Panc1 (cell line): ENCODE data around the gene RBMS3. TPM values are rescaled to one million over a fixed set of nuclear protein-coding genes. Genes with fewer than 3 reads are reported as not detected.

Experiments used
- ATAC-seq: fragments of 200-7000 bp; cut with Tn5 transposase; 2 replicates; pipeline ENCODE4 v1.9.1; 2020; ENCODE audit warnings: mild to moderate bottlenecking, moderate library complexity
- BruUV-seq: library from RNA; stranded (reverse); fragments of 400-500 nt; replicated peaks from 2 replicates; lab custom pipeline; 2021; lab: Mats Ljungman, UMichigan
- CTCF ChIA-PET: fragments of 300-600 bp; sonication (Branson Sonifier 250); formaldehyde crosslinking; loops from one replicate; lab custom pipeline; 2022; ENCODE audit warnings: antibody characterized with exemption; lab: Charles Lee
- POLR2A ChIA-PET: fragments of 300-600 bp; sonication (Branson Sonifier 250); formaldehyde crosslinking; loops from one replicate; lab custom pipeline; 2022; ENCODE audit warnings: antibody characterized with exemption; lab: Charles Lee
- DNase-seq: peaks from one replicate; pipeline ENCODE4 v3.0.0-alpha.2; 2010; ENCODE audit warnings: low read depth, low spot score
- H3K27ac ChIP-seq: 2 replicates; pipeline ENCODE4 v1.5.1; 2011; ENCODE audit warnings: mild to moderate bottlenecking, low read length, inconsistent platforms
- H3K27me3 ChIP-seq: fragments of 200-500 bp; sonication (Bioruptor generic); 2 replicates; pipeline ENCODE4 v1.6.0; 2014; ENCODE audit warnings: low read length, inconsistent platforms; ENCODE audit not compliant: control insufficient read depth, insufficient read depth
- H3K36me3 ChIP-seq: fragments of 200-500 bp; sonication (Bioruptor generic); 2 replicates; pipeline ENCODE4 v1.5.1; 2014; ENCODE audit warnings: inconsistent platforms, mild to moderate bottlenecking, low read length, moderate library complexity; ENCODE audit not compliant: control insufficient read depth, insufficient read depth
- H3K4me1 ChIP-seq: 2 replicates; pipeline ENCODE4 v1.5.1; 2011; ENCODE audit warnings: inconsistent platforms, mild to moderate bottlenecking, low read length, moderate library complexity; ENCODE audit not compliant: control insufficient read depth, insufficient read depth
- H3K4me3 ChIP-seq, 2 experiments: 2 replicates each; pipeline ENCODE4 v1.5.1; 2011 to 2012; ENCODE audit warnings: low read depth in 2 of 2, low read length in 2 of 2, mild to moderate bottlenecking in 2 of 2, inconsistent platforms in 1 of 2, moderate library complexity in 1 of 2
- H3K9me3 ChIP-seq: fragments of 200-500 bp; sonication (Bioruptor generic); 2 replicates; pipeline ENCODE4 v1.5.1; 2014; ENCODE audit warnings: low read depth, mild to moderate bottlenecking, inconsistent platforms, low read length, moderate library complexity; ENCODE audit not compliant: control insufficient read depth, insufficient read depth
- POLR2AphosphoS5 ChIP-seq: IDR thresholded peaks from 2 replicates; pipeline ENCODE4 v1.6.1; 2012; ENCODE audit warnings: mild to moderate bottlenecking, low read depth, low read length, moderate library complexity
- REST ChIP-seq, 2 experiments: IDR thresholded peaks; 2 replicates each; pipeline ENCODE4 v1.6.1; 2011 to 2012; ENCODE audit warnings: low read depth in 2 of 2, control low read depth in 1 of 2, low read length in 1 of 2, mild to moderate bottlenecking in 1 of 2, moderate library complexity in 1 of 2; ENCODE audit not compliant: insufficient read depth in 1 of 2
- SIN3A ChIP-seq: IDR thresholded peaks from 2 replicates; pipeline ENCODE4 v1.6.1; 2012; ENCODE audit warnings: low read depth, mild to moderate bottlenecking, low read length, moderate library complexity, borderline replicate concordance; ENCODE audit not compliant: insufficient read depth
- TCF7L2 ChIP-seq: IDR thresholded peaks from 2 replicates; pipeline ENCODE4 v1.6.1; 2011; ENCODE audit warnings: mild to moderate bottlenecking, low read depth, low read length, inconsistent platforms
- in situ Hi-C: cut with HindIII; loops from 2 replicates; pipeline ENCODE4 v1.10.0; 2016; ENCODE audit warnings: low sequenced_read_pairs, low pct_unique_long_range_greater_than_20kb
- intact Hi-C: fragments of 100-400 bp; cut with micrococcal nuclease; formaldehyde crosslinking; loops from one replicate; pipeline ENCODE4 v1.10.0; 2022; ENCODE audit not compliant: unreplicated experiment
- total RNA-seq: library from RNA; stranded (reverse); gene quantifications from one replicate; pipeline ENCODE4 v1.2.1, GENCODE V29; 2021; ENCODE audit not compliant: unreplicated experiment
- TF ChIP-seq, protein P1 (sequence below): fragments of 450-650 bp; IDR thresholded peaks from 2 replicates; pipeline ENCODE4 v1.5.1; 2017; ENCODE audit warnings: mild to moderate bottlenecking

RBMS3 gene
- total RNA-seq, 1 experiment from 2014 or later = 1.1 TPM

GRCh38 chr3:29277249-29277648, 3.6 kb upstream of the RBMS3 start:
- no peak for DNase-seq
- ATAC-seq = no peak
- Histone ChIP-seq H3K9me3 (no peaks in the 10 kb centered on the region), H3K4me1 (no peaks in the 10 kb centered on the region), H3K27ac (no peak overlapping the region), H3K27me3 (no peaks in the 10 kb centered on the region), H3K4me3 (no peak overlapping the region), H3K36me3 (no peaks in the 10 kb centered on the region)
- in situ Hi-C loops (no loop called here), intact Hi-C loops (no loop called here)
- BruUV-seq = no TSS peak
- no peak for TF ChIP-seq POLR2AphosphoS5
- TF ChIP-seq SIN3A = no peak
- TF ChIP-seq TCF7L2 = no peak
- no peak for TF ChIP-seq REST (IDR thresholded peaks at IDR 0.05; ENCODE audit: insufficient read depth in 1 of 2, low read depth in 2 of 2, low read length in 1 of 2)
- TF ChIP-seq, protein P1, sequence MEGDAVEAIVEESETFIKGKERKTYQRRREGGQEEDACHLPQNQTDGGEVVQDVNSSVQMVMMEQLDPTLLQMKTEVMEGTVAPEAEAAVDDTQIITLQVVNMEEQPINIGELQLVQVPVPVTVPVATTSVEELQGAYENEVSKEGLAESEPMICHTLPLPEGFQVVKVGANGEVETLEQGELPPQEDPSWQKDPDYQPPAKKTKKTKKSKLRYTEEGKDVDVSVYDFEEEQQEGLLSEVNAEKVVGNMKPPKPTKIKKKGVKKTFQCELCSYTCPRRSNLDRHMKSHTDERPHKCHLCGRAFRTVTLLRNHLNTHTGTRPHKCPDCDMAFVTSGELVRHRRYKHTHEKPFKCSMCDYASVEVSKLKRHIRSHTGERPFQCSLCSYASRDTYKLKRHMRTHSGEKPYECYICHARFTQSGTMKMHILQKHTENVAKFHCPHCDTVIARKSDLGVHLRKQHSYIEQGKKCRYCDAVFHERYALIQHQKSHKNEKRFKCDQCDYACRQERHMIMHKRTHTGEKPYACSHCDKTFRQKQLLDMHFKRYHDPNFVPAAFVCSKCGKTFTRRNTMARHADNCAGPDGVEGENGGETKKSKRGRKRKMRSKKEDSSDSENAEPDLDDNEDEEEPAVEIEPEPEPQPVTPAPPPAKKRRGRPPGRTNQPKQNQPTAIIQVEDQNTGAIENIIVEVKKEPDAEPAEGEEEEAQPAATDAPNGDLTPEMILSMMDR = no peak
- ChIA-PET POLR2A (no interaction called here), CTCF (no interaction called here)

- in situ Hi-C loops (no loop called here), intact Hi-C loops (no loop called here)
- Histone ChIP-seq H3K9me3 (no peaks in the 10 kb centered on the region), H3K4me1 (no peaks in the 10 kb centered on the region), H3K27me3 (no peaks in the 10 kb centered on the region), H3K36me3 (no peaks in the 10 kb centered on the region), H3K4me3 (no peak overlapping the region; a peak in 1 of 4 replicates), H3K27ac (no peak overlapping the region)
- TF ChIP-seq TCF7L2 (no peak), SIN3A (no peak), REST (IDR thresholded peaks at IDR 0.05; ENCODE audit: insufficient read depth in 1 of 2, low read depth in 2 of 2, low read length in 1 of 2) (no peak), POLR2AphosphoS5 (no peak)
- TF ChIP-seq, protein P1 = no peak
- POLR2A ChIA-PET = no interaction called here
- DNase-seq (no peak), ATAC-seq (no peak)
- no TSS peak for BruUV-seq
- CTCF ChIA-PET = no interaction called here
Observed at GRCh38 chr3:29279286-29279685, 1.6 kb upstream of the RBMS3 start.
